ENCODE results near the gene PLEKHA5.

DNA sequence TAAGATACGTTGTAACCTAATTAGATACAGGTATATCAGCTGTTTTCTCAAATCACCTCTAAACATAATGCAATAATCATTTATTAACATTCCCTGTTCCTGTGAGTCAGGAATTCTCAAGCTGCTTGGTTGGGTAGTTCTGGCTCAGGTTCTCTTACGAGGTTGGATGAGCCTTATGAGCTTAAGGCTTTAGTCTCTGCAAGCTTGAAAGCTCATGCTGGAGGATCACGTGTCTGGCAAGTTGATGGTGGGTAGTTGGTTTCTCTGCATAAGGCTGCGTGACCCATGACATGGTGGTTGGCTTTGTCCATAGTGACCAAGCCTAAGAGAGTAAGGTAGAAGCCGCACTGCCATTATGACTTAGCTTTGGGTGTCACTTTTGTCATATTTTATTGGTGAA, 62.0 kb downstream of the PLEKHA5 start:
- no peak for TF ChIP-seq POLR2A (IDR thresholded peaks at IDR 0.05; ENCODE audit: low read depth, low read length)
- no peak for TF ChIP-seq BHLHE40 (IDR thresholded peaks at IDR 0.05; ENCODE audit: low read depth, low read length)
- TF ChIP-seq CTCF (conservative IDR thresholded peaks at IDR 0.05; ENCODE audit: low read depth, low read length), result no peak
- no peak for TF ChIP-seq RAD21 (IDR thresholded peaks at IDR 0.05; ENCODE audit: low read length)
- no peak for TF ChIP-seq MXI1 (IDR thresholded peaks at IDR 0.05; ENCODE audit: borderline replicate concordance, low read depth, low read length)
- TF ChIP-seq MAZ (IDR thresholded peaks at IDR 0.05; ENCODE audit: borderline replicate concordance, low read depth, low read length), result no peak
- TF ChIP-seq SMC3 (IDR thresholded peaks at IDR 0.05; ENCODE audit: low read depth, low read length), result no peak
- TF ChIP-seq USF2 (IDR thresholded peaks at IDR 0.05; ENCODE audit: low read depth, low read length), result no peak
- no peak for TF ChIP-seq RCOR1 (IDR thresholded peaks at IDR 0.05; ENCODE audit: insufficient replicate concordance, low read length)

Data from IMR-90 (cell line).